Measurements from ENCODE around the gene GRIK3.

- no peak for TF ChIP-seq FOXM1 (IDR thresholded peaks at IDR 0.05; ENCODE audit: borderline replicate concordance)
- no peak for TF ChIP-seq SUZ12 (IDR thresholded peaks at IDR 0.05)
- TF ChIP-seq ZNF384 (IDR thresholded peaks at IDR 0.05) = no peak
- TF ChIP-seq BHLHE40 (IDR thresholded peaks at IDR 0.05; ENCODE audit: borderline replicate concordance) = no peak
- TF ChIP-seq SP1 (IDR thresholded peaks at IDR 0.05) = no peak
- TF ChIP-seq FOXK2 (IDR thresholded peaks at IDR 0.05) = no peak
- no peak for TF ChIP-seq NFRKB (IDR thresholded peaks at IDR 0.05)
- TF ChIP-seq FOXA1 (IDR thresholded peaks at IDR 0.05) = no peak
Observed at GRCh38 chr1:36867575-36867974, 166.7 kb downstream of the GRIK3 start.

All from HEK293T (cell line).